NB4 (cell line): ENCODE measurements around the gene KATNB1.

Source experiments
- DNase-seq: peaks from one replicate; pipeline ENCODE4 v3.0.0; 2010; ENCODE audit warnings: low read depth
- H3K4me3 ChIP-seq: one replicate; pipeline ENCODE4 v1.5.1; 2011; ENCODE audit warnings: mild to moderate bottlenecking, low read depth, low read length, moderate library complexity
- MYC ChIP-seq: IDR thresholded peaks from 2 replicates; pipeline ENCODE4 v1.6.1; 2011; ENCODE audit warnings: low read depth, low read length
- POLR2A ChIP-seq: IDR thresholded peaks from 2 replicates; pipeline ENCODE4 v1.6.1; 2011; ENCODE audit warnings: mild to moderate bottlenecking; ENCODE audit not compliant: insufficient read length; ENCODE audit errors: extremely low read depth
- TF ChIP-seq, protein P1 (sequence below): IDR thresholded peaks from 2 replicates; pipeline ENCODE4 v1.6.1; 2011; ENCODE audit warnings: low read depth, low read length
- TF ChIP-seq, protein P2 (sequence below): IDR thresholded peaks from one replicate; pipeline ENCODE4 v1.5.1; 2012; ENCODE audit warnings: low read depth, low read length

KATNB1 gene

DNA sequence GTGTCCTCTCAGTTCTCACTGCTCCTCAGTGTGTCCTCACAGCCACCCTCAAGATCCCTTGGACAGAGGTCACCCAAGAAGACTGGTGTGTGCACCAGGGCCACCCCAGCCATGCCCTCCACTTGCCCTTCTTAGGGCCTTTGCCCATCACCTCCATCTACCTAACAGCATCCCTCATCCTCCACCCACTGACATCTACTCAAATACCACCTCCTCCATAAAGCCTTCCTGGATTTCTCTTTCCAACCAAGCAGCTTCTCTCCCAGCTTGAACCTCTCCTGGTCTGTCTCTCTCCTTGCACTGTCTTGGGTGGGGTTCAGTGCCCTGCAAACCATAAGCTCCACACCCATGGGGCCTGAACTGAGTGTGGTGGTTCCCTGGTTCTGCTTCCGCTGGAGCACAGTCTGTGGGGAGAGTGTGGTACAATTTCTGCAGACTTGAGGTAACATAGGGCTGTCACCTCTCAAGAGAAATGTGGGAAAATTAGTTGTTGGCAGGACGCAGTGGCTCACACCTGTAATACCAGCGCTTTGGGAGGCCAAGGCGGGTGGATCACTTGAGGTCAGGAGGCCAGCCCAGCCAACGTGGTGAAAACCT is 14.4 kb downstream of the KATNB1 start:
- TF ChIP-seq MYC (no peak), POLR2A (no peak)
- TF ChIP-seq, protein P1, sequence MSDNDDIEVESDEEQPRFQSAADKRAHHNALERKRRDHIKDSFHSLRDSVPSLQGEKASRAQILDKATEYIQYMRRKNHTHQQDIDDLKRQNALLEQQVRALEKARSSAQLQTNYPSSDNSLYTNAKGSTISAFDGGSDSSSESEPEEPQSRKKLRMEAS, result no peak
- TF ChIP-seq, protein P2, sequence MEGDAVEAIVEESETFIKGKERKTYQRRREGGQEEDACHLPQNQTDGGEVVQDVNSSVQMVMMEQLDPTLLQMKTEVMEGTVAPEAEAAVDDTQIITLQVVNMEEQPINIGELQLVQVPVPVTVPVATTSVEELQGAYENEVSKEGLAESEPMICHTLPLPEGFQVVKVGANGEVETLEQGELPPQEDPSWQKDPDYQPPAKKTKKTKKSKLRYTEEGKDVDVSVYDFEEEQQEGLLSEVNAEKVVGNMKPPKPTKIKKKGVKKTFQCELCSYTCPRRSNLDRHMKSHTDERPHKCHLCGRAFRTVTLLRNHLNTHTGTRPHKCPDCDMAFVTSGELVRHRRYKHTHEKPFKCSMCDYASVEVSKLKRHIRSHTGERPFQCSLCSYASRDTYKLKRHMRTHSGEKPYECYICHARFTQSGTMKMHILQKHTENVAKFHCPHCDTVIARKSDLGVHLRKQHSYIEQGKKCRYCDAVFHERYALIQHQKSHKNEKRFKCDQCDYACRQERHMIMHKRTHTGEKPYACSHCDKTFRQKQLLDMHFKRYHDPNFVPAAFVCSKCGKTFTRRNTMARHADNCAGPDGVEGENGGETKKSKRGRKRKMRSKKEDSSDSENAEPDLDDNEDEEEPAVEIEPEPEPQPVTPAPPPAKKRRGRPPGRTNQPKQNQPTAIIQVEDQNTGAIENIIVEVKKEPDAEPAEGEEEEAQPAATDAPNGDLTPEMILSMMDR, result no peak
- H3K4me3 ChIP-seq, result no peak overlapping the region
- DNase-seq, result no peak

DNA sequence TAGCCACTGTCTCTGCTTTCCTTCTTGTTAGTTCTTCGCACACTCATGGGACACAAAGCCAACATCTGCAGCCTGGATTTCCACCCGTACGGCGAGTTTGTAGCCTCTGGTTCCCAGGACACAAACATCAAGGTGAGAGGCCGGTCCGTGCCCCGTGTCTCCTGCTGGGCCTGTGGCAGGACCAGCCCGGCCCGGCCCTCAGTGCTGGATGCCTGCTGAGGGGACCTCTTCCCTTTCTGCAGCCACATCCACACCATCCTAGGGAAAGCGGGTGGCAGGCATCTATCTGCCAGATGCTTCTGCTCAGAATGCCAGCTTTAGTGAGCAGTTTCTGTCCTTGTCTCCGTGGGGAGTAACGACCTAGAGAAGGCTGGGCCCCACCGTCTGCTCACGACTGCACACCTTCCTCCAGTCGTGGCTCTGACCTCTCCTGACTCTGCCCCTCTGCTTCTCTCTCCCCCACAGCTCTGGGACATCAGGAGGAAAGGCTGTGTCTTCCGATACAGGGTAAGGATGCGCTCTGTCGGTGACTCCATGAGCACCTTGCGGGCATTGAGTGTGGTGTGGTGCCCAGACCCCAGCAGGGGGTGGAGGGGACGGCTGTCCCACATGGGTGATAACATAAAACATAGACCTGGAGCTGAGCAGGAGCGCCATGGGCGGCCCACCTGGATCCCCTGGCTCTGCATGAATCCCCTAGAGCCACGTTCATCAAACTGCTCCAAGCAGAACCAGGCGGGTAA is 15.4 kb downstream of the KATNB1 start:
- TF ChIP-seq POLR2A (no peak), MYC (no peak)
- TF ChIP-seq, protein P2, result no peak
- TF ChIP-seq, protein P1, result no peak
- DNase-seq, result no peak
- H3K4me3 ChIP-seq, result no peak overlapping the region

DNA sequence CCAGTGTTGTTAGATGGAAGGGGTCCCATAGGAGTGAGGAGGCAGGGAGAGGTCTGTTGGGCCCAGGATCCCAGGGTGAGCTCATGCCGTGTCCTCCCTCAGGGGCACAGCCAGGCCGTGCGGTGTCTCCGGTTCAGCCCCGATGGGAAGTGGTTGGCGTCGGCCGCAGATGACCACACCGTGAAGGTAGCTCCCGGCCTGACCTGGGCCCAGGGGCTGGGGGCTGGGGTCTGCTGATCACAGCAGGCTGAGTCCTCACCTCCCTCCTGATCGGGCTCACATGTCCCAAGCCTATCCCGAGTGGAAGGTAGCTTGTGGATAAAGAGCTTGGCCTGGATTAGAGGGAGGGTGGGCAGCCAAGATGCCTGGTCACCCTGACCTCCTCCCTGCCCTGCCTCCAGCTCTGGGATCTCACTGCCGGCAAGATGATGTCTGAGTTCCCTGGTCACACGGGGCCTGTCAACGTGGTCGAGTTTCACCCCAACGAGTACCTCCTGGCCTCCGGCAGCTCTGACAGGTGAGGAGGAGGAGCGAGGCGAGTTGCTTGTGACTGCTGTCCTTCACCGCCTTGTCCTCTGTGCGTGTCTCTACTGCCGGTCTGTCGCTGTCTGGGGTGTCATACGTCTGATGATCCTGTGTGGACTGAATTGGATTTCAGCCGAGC is 16.1 kb downstream of the KATNB1 start:
- no peak for DNase-seq
- no peak overlapping the region for H3K4me3 ChIP-seq
- no peak for TF ChIP-seq MYC
- TF ChIP-seq, protein P2, result no peak
- TF ChIP-seq POLR2A, result no peak
- TF ChIP-seq, protein P1, result no peak

DNA sequence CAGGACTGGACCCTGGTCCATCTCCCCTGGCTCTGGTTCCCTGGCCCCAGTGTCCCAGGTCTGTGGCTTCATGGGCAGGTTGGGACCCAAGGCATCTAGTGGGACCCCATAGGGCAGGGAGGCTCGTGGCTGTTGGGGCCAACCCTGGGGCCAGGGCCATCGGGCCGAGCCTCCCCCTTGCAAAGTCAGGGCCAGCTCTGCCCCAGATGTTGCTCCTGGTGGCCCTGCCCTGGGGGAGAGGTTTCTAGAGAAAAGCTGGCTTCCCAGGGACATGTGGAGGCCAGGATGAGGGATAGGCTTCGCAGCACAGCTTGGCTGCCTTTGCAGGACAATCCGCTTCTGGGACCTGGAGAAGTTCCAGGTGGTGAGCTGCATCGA is 16.6 kb downstream of the KATNB1 start:
- TF ChIP-seq MYC (no peak), POLR2A (no peak)
- TF ChIP-seq, protein P1, result no peak
- TF ChIP-seq, protein P2, result no peak
- H3K4me3 ChIP-seq, result no peak overlapping the region
- DNase-seq, result no peak

DNA sequence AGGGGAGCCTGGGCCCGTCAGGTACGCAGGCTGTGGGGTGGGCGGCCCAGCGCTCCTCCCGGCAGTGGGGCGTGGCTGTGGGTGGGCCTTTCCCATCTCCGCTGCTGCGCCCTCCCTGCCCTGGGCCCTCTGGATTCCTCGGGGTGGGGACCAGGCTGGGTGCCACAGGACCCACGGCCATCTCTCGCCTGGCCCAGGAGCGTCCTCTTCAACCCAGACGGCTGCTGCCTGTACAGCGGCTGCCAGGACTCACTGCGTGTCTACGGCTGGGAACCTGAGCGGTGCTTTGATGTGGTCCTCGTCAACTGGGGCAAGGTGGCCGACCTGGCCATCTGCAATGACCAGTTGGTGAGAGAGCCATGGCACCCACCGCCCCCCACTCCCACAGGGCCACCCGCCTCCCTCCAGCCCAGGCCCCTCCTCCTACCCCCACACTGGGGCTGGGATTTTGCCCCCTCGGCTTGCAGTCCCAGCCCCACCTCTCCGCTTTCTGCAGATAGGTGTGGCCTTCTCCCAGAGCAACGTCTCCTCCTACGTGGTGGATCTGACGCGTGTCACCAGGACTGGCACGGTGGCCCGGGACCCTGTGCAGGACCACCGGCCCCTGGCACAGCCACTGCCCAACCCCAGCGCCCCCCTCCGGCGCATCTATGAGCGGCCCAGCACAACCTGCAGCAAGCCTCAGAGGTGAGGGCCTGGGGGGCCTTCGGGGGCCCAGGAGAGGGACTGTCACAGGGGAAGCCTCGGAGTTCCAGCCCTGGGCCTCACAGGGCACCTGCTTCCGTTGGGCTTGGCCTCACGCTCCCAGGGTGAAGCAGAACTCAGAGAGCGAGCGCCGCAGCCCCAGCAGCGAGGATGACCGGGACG is 17.2 kb downstream of the KATNB1 start:
- DNase-seq, result no peak
- TF ChIP-seq, protein P2, result no peak
- TF ChIP-seq, protein P1, result no peak
- no peak for TF ChIP-seq POLR2A
- TF ChIP-seq MYC, result no peak
- no peak overlapping the region for H3K4me3 ChIP-seq
